ENCODE results near the gene LZTS2.

GRCh38 chr10:101007915-101008822, 8.6 kb downstream of the LZTS2 start:
- TF ChIP-seq CTCF (IDR thresholded peaks at IDR 0.05; ENCODE audit: poor library complexity) (no peak), EZH2 (IDR thresholded peaks at IDR 0.05; ENCODE audit: borderline replicate concordance) (no peak)

Measured in hepatocyte (in vitro differentiated cells).